Pons (tissue), 1 donor: ENCODE measurements around the gene SHISAL2A.

ENCODE experiments used
- DNase-seq: peaks from one replicate; pipeline ENCODE4 v3.0.0-alpha.2; 2016; ENCODE audit warnings: low spot score

SHISAL2A gene

DNA sequence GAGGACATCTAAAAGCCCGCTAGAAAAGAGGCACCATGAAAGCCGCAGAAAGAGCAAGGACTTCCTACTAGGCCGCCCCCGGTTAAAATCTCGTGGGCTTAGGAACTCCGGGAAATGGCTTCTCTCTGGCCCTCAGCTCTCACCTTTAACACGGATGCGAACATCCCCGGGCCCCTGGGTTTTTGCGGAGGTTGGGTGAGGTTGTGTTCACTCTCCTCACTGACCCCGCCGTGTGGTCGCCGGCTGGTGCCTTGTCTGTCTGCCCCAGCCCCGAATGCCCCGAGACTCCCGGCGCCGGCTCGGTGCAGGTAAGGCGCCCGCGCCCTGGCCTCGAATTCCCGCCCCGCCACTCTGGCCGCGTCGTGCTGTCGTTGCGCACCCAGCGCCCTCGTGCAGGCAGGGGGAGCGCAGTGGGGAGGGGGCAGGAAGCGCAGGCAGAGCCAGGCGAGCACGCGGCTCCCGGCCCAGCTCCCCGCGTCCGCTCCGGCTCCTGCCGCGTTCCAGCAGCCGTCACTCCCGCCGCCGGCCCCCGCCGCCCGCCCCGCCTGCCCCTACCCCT lies at the start of gene SHISAL2A:
SHISAL2A (plus strand) TSS at position 437 of the 559 bp plus-strand sequence. CDS start 326 bp downstream, outside the sequence.
- no peak for DNase-seq

- no peak for DNase-seq
These were observed 47.5 kb upstream of the SHISAL2A start for GRCh38 chr1:52585474-52585873.

DNA sequence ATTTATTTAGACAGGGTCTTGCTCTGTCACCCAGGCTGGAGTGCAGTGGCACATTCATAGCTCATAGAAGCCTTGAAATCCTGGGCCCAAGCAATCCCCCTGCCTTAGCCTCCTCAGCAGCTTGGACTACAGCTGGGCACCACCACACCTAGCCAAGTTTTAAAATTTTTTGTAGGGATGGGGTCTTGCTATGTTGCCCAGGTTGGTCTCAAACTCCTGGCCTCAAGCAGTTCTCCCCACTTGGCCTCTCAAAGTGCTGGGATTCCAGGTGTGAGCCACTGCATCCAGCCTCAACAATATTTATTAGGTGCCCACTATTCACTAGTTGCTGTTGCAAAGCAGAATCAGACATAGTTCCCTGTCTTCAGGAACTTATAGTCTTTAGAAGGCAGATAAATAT lies 44.9 kb upstream of the SHISAL2A start:
- no peak for DNase-seq

DNA sequence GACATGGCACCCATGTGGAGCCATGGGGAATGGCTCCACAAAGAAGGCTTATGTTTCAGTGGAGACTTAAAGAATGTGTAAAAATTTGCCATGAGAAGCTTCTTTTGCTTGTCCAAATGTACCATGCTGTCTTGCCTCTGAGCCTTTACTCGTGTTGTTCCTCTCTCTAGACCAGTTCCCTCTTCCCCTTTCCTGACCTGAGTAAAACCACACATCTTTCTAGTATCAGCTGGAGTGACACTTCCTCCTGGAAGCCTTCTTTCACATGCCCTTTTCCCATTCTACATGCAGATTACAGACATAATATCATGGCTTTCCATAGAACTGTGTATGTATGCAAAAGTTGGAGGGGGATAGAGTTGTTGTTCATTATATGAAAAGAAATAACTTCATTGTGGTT lies 44.4 kb upstream of the SHISAL2A start:
- peak; percentile 73 for DNase-seq

DNA sequence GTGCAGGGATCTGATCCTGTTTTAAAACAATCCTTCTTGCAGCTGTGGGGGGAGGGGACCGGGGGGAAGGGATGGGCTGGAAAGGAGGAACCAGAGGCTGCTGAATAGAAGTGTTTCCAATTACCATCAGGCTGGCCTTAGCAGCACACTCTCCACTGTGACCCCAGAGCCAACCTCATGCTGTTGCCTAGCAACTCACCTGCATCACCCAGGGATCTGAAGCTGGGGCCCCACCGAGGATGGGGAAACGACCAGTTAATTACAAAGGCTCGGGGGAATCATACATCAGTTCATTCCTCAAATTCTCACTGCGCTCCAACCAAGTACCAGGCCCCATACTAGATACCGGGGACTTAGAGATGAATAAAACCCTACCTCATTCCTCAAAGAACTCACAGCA lies 42.7 kb upstream of the SHISAL2A start:
- no peak for DNase-seq

- no peak for DNase-seq
These were observed 40.2 kb upstream of the SHISAL2A start for GRCh38 chr1:52592637-52593323.

- DNase-seq, result no peak
These were observed 39.5 kb upstream of the SHISAL2A start for GRCh38 chr1:52593495-52593894.

GRCh38 chr1:52595061-52595460 lies 37.9 kb upstream of the SHISAL2A start:
- DNase-seq, result no peak

- DNase-seq, result no peak
These were observed 35.1 kb upstream of the SHISAL2A start for GRCh38 chr1:52597912-52598311.

GRCh38 chr1:52598729-52599128 lies 34.2 kb upstream of the SHISAL2A start:
- no peak for DNase-seq

DNA sequence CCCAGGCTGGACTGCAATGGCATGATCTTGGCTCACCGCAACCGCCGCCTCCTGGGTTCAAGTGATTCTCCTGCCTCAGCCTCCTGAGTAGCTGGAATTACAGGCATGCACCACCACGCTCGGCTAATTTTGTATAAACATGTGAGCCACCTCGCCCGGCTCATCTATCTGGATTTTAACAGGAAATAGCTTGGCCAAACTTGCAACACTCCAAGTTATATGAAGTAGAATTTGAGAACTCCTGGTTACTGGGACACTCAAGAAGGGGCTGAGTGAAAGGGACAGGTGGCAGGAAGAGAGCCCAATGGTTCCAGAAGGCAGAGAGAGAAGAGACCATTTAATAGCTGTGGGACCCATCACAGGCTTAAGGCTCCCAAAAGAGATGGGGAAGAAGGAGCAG lies 33.7 kb upstream of the SHISAL2A start:
- no peak for DNase-seq

GRCh38 chr1:52600533-52601179 lies 32.3 kb upstream of the SHISAL2A start:
- no peak for DNase-seq

GRCh38 chr1:52601519-52601918 lies 31.4 kb upstream of the SHISAL2A start:
- no peak for DNase-seq

- DNase-seq, result peak; percentile 8
These were observed 30.7 kb upstream of the SHISAL2A start, which contains the start of gene GPX7 for GRCh38 chr1:52601991-52602855. Gene GPX7 (plus strand): TSS chr1:52602371. CDS start chr1:52602410, 39 bp downstream.

- DNase-seq, result no peak
These were observed 29.9 kb upstream of the SHISAL2A start for GRCh38 chr1:52602856-52603600.

DNA sequence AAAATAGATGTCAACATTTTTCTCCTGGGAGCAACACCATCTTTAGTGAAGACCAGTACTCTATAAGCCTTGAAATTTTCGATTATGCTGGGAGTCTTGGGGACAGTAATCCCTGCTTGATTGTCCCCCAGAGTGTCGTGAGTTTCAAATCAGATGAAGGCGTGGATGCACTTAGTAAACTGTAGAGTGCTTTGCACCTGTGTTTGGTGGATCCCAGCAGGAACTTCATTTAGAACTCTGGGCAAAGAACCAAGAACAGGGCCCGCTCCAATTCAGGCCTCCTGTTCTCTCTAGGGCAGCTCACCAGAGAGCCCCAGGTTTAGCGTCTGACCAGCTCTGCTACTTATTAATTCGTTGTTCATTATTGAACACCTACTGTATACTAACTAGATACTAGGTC lies 29.3 kb upstream of the SHISAL2A start:
- no peak for DNase-seq

DNA sequence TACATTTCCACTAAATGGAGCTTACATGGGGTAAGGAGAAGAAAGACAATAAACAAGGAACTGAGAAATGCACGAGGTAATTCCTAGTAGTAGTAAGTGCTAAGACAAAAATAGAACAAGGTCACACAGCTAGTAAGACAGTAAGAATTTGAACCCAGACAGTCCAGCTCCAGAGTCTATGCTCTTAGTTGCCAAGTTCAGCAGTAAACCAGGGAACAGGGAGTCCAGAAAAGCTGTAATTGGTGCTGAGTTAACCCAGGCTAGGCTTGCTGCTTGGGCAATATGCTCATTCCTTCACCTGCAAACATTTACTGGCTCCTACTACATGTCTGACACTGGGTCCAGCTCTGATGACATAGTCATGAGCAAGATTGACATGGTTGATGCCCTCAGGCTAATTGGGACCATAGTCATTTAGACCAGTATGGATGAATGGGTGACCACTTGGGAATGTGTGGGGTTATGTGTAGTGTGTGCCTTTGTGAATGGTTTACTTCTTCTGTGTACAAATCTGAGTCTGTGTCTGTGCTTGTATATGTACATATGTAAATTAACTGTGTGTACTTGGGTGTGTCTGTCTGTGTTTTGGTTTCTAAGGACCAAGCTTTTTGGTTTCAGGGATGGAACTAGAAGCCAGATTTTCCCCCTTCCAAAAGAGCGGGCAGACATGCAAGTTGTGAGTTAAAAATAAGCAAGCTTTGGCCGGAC lies 28.8 kb upstream of the SHISAL2A start:
- no peak for DNase-seq

GRCh38 chr1:52613636-52614373 lies 19.2 kb upstream of the SHISAL2A start:
- no peak for DNase-seq

DNA sequence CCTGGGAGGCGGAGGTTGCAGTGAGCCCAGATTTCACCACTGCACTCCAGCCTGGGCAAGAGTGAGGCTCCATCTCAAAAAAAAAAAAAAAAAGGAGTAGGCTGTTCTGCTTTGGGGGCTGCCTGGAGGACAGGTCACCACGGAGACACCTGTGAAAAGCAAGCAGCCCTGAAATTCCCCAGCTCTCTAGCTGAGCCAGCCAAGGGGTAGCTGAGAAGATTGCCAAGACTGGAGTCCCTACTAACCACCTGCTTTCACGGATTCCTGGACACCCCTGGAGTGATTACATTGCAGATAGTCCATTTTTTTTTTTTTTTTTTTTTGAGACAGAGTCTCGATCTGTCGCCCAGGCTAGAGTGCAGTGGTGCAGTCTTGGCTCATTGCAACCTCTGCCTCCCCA lies 18.3 kb upstream of the SHISAL2A start:
- DNase-seq, result no peak

- DNase-seq, result no peak
These were observed 17.4 kb upstream of the SHISAL2A start for GRCh38 chr1:52615489-52616042.
